ENCODE results near the gene ZDHHC12. TPM values are rescaled to one million over a fixed set of nuclear protein-coding genes. Genes with fewer than 3 reads are reported as not detected.
A peak's percentile ranks its signal among the peaks of the same experiment; 100 is the strongest.

Gene ZDHHC12
- total RNA-seq, 1 experiment from 2014 or later, result 39.7 TPM

DNA sequence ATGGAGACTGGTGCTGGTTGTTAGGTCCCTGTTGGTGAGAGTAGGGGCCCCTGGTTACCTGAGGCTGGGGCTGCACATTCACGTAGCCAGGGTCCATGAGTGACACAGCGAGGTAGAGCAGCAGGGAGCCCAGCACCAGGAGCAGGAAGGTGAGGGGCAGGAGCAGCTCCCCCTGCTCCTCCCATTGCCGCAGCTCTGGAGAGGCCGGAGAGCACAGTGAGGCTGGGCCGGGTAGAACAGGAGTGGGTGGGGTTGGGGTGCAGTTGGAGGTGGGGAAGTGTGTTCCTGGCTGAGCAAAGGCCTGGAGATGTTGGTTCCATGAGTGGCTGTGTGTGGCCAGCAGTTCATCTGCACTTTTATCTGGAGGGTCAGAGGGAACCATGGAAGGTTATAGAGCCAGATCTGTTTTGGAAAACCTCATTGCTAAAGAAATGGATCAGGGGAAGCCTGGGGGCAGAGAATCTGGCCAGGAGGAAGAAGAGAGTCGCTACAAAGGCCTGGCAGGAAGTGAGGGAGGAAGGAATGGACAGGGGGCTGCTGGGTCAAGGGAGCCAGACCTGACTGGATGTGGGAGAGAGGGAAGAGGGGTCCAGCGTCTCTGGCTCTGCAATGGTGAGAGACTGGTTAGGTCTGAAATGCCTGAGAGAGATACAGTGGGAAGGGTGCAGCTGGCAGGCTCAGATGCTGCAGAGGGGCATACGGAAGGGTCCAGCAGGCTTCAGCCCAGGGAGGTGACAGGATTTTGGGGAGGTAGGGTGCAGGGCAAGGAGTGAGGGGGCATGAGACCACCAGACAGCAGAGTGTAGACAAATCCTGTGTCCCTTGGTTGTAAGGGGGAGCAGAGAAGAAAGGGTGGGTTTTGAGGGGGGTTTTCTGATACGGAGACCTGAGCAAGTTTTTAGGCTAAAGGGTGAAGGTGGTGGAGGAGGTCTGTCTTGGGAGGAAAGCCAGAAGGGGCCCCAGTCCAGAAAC lies 1.3 kb downstream of the ZDHHC12 start:
- Mint-ChIP-seq H3K27ac (peak overlapping the region; percentile 65), H3K9me3 (no peaks in the 10 kb centered on the region), H3K4me1 (peaks cover 15% of the 10 kb centered on the region), H3K4me3 (peak overlapping the region; percentile 96), H3K27me3 (ENCODE audit: low read depth) (no peaks in the 10 kb centered on the region), H3K36me3 (no peaks in the 10 kb centered on the region)
- ChIA-PET CTCF (interaction anchor here (2.5 kb wide), 1 partner anchor 87 kb away, joined by 16 read pairs; no protein-coding TSS in a partner anchor), POLR2A (interaction anchor here (0.6 kb wide), 1 partner anchor 536 kb away, joined by 3 read pairs; no protein-coding TSS in a partner anchor)
- no peak for DNase-seq (ENCODE audit: low spot score)
- TF ChIP-seq NFATC4 (CRISPR knock-in tag; IDR thresholded peaks at IDR 0.05) (no peak), ZNF671 (CRISPR knock-in tag; IDR thresholded peaks at IDR 0.05) (no peak), KAT7 (CRISPR knock-in tag; IDR thresholded peaks at IDR 0.05; ENCODE audit: borderline replicate concordance) (no peak), NR2C2 (CRISPR knock-in tag; IDR thresholded peaks at IDR 0.05) (no peak), ELF4 (CRISPR knock-in tag; IDR thresholded peaks at IDR 0.05; ENCODE audit: low read depth) (no peak), ZNF219 (CRISPR knock-in tag; IDR thresholded peaks at IDR 0.05; ENCODE audit: borderline replicate concordance) (no peak), GABPB1 (CRISPR knock-in tag; IDR thresholded peaks at IDR 0.05) (no peak)
- no peak for ATAC-seq

DNA sequence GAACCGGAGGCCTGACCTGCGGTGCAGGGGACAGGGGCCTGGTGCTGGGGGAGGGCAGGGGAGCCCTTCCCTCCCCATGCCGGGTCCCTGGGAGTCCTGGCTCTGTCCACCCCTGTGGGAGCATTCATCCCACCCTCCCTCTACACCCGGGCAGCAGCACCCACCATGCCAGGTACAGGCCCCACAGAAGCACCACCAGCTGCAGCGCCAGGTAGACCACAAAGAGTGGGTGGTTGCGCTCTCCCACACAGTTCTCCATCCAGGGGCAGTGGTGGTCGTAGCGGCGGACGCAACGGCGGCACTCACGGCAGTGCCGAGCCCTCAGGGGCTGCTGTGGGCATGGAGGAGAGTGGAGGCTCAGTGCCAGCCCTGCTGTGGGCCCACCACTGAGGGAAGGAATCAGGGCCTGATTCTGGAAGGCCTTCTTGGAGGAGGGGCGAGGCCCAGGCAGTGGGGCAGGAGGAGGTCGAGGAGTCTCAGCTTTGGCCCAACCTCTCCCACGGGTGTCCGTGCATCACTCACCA lies 2.4 kb downstream of the ZDHHC12 start:
- CTCF ChIA-PET, result no interaction called here
- TF ChIP-seq, protein P1, sequence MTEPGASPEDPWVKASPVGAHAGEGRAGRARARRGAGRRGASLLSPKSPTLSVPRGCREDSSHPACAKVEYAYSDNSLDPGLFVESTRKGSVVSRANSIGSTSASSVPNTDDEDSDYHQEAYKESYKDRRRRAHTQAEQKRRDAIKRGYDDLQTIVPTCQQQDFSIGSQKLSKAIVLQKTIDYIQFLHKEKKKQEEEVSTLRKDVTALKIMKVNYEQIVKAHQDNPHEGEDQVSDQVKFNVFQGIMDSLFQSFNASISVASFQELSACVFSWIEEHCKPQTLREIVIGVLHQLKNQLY (CRISPR knock-in tag; IDR thresholded peaks at IDR 0.05), result no peak
- TF ChIP-seq, protein P2, sequence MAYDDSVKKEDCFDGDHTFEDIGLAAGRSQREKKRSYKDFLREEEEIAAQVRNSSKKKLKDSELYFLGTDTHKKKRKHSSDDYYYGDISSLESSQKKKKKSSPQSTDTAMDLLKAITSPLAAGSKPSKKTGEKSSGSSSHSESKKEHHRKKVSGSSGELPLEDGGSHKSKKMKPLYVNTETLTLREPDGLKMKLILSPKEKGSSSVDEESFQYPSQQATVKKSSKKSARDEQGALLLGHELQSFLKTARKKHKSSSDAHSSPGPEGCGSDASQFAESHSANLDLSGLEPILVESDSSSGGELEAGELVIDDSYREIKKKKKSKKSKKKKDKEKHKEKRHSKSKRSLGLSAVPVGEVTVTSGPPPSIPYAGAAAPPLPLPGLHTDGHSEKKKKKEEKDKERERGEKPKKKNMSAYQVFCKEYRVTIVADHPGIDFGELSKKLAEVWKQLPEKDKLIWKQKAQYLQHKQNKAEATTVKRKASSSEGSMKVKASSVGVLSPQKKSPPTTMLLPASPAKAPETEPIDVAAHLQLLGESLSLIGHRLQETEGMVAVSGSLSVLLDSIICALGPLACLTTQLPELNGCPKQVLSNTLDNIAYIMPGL (CRISPR knock-in tag; IDR thresholded peaks at IDR 0.05), result no peak
- TF ChIP-seq, protein P3, sequence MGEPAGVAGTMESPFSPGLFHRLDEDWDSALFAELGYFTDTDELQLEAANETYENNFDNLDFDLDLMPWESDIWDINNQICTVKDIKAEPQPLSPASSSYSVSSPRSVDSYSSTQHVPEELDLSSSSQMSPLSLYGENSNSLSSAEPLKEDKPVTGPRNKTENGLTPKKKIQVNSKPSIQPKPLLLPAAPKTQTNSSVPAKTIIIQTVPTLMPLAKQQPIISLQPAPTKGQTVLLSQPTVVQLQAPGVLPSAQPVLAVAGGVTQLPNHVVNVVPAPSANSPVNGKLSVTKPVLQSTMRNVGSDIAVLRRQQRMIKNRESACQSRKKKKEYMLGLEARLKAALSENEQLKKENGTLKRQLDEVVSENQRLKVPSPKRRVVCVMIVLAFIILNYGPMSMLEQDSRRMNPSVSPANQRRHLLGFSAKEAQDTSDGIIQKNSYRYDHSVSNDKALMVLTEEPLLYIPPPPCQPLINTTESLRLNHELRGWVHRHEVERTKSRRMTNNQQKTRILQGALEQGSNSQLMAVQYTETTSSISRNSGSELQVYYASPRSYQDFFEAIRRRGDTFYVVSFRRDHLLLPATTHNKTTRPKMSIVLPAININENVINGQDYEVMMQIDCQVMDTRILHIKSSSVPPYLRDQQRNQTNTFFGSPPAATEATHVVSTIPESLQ (CRISPR knock-in tag; IDR thresholded peaks at IDR 0.05), result no peak
- TF ChIP-seq ZNF317 (CRISPR knock-in tag; IDR thresholded peaks at IDR 0.05; ENCODE audit: borderline replicate concordance, low read depth) (no peak), RORB (CRISPR knock-in tag; IDR thresholded peaks at IDR 0.05) (no peak), GRHL2 (CRISPR knock-in tag; IDR thresholded peaks at IDR 0.05; ENCODE audit: insufficient replicate concordance, severe bottlenecking) (no peak), SOX15 (CRISPR knock-in tag; IDR thresholded peaks at IDR 0.05) (no peak), NR2C2 (CRISPR knock-in tag; IDR thresholded peaks at IDR 0.05) (no peak)
- TF ChIP-seq, protein P4, sequence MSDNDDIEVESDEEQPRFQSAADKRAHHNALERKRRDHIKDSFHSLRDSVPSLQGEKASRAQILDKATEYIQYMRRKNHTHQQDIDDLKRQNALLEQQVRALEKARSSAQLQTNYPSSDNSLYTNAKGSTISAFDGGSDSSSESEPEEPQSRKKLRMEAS (CRISPR knock-in tag; IDR thresholded peaks at IDR 0.05), result no peak
- TF ChIP-seq, protein P5, sequence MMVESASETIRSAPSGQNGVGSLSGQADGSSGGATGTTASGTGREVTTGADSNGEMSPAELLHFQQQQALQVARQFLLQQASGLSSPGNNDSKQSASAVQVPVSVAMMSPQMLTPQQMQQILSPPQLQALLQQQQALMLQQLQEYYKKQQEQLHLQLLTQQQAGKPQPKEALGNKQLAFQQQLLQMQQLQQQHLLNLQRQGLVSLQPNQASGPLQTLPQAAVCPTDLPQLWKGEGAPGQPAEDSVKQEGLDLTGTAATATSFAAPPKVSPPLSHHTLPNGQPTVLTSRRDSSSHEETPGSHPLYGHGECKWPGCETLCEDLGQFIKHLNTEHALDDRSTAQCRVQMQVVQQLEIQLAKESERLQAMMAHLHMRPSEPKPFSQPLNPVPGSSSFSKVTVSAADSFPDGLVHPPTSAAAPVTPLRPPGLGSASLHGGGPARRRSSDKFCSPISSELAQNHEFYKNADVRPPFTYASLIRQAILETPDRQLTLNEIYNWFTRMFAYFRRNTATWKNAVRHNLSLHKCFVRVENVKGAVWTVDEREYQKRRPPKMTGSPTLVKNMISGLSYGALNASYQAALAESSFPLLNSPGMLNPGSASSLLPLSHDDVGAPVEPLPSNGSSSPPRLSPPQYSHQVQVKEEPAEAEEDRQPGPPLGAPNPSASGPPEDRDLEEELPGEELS (CRISPR knock-in tag; IDR thresholded peaks at IDR 0.05), result no peak

More for the DNA sequence above, 2.4 kb downstream of the ZDHHC12 start:
- Mint-ChIP-seq H3K27ac (no peak overlapping the region), H3K4me3 (no peak overlapping the region), H3K9me3 (no peaks in the 10 kb centered on the region), H3K36me3 (peaks cover 2% of the 10 kb centered on the region; the same call in 1 of the 2 replicates), H3K4me1 (peaks cover 15% of the 10 kb centered on the region), H3K27me3 (ENCODE audit: low read depth) (no peaks in the 10 kb centered on the region)
- ATAC-seq (no peak), DNase-seq (ENCODE audit: low spot score) (no peak)
- POLR2A ChIA-PET, result no interaction called here
